HG03135 (cell line): ENCODE results near the gene MISP3.

Source experiments
- ATAC-seq: cut with Tn5 transposase; IDR thresholded peaks from one replicate; pipeline ENCODE4 v1.9.1; 2021; ENCODE audit warnings: mild to moderate bottlenecking, moderate library complexity; ENCODE audit not compliant: unreplicated experiment

Gene MISP3

GRCh38 chr19:14101003-14101545 lies 28.5 kb downstream of the MISP3 start:
- ATAC-seq = no peak

GRCh38 chr19:14102102-14102696 lies 29.6 kb downstream of the MISP3 start:
- no peak for ATAC-seq

GRCh38 chr19:14102756-14103155 lies 30.2 kb downstream of the MISP3 start:
- no peak for ATAC-seq

GRCh38 chr19:14103310-14103709 lies 30.7 kb downstream of the MISP3 start:
- ATAC-seq = no peak

GRCh38 chr19:14105680-14106079 lies 33.1 kb downstream of the MISP3 start:
- no peak for ATAC-seq

GRCh38 chr19:14106840-14107239 lies 34.3 kb downstream of the MISP3 start:
- no peak for ATAC-seq

- ATAC-seq = no peak
These were observed 35.2 kb downstream of the MISP3 start for GRCh38 chr19:14107581-14108461.

- no peak for ATAC-seq
These were observed 38.1 kb downstream of the MISP3 start for GRCh38 chr19:14110650-14111049.

- ATAC-seq = no peak
These were observed 38.9 kb downstream of the MISP3 start for GRCh38 chr19:14111486-14111885.

GRCh38 chr19:14112051-14112808 lies 39.6 kb downstream of the MISP3 start:
- ATAC-seq = no peak

GRCh38 chr19:14112809-14113385 lies 40.3 kb downstream of the MISP3 start:
- ATAC-seq = no peak

- no peak for ATAC-seq
These were observed 41.3 kb downstream of the MISP3 start for GRCh38 chr19:14113762-14114414.

- ATAC-seq = no peak
These were observed 41.9 kb downstream of the MISP3 start for GRCh38 chr19:14114439-14114838.

- no peak for ATAC-seq
These were observed 42.3 kb downstream of the MISP3 start for GRCh38 chr19:14114854-14115253.

- ATAC-seq = no peak
These were observed 43.2 kb downstream of the MISP3 start for GRCh38 chr19:14115756-14116155.

- no peak for ATAC-seq
These were observed 43.9 kb downstream of the MISP3 start for GRCh38 chr19:14116525-14116917.

GRCh38 chr19:14116918-14117578 lies 44.5 kb downstream of the MISP3 start:
- peak; percentile 15 for ATAC-seq

- ATAC-seq = peak; percentile 90
These were observed 45.1 kb downstream of the MISP3 start, which contains the start of gene PRKACA for GRCh38 chr19:14117668-14118164. TSS of gene PRKACA (minus strand) at chr19:14117762. CDS start at chr19:14117547, 215 bp downstream.

- ATAC-seq = no peak
These were observed 45.8 kb downstream of the MISP3 start for GRCh38 chr19:14118165-14119051.
